Caco-2 (cell line): ENCODE data around the gene ATG16L2. TPM values are rescaled to one million over a fixed set of nuclear protein-coding genes. Genes with fewer than 3 reads are reported as not detected.
"Not testable (repeated sequence)": the region's sequence is repeated elsewhere in the genome, so short reads cannot be mapped to it uniquely, and the experiment has no call there.

Experiments used
- BruUV-seq: library from RNA; stranded (reverse); fragments of 400-500 nt; replicated peaks from 2 replicates; lab custom pipeline; 2021; lab: Mats Ljungman, UMichigan
- CTCF ChIA-PET: fragments of 300-600 bp; sonication (Branson Sonifier 250); formaldehyde crosslinking; loops from one replicate; lab custom pipeline; 2022; ENCODE audit warnings: antibody characterized with exemption; lab: Charles Lee
- POLR2A ChIA-PET: fragments of 300-600 bp; sonication (Branson Sonifier 250); formaldehyde crosslinking; loops from one replicate; lab custom pipeline; 2022; ENCODE audit warnings: antibody characterized with exemption; lab: Charles Lee
- DNase-seq, 2 experiments: peaks; one replicate each; pipeline versions ENCODE4 v3.0.0 to v3.0.0-alpha.2; 2020 to 2022
- H3K27me3 ChIP-seq: replicated peaks from 2 replicates; pipeline ENCODE4 v1.6.0; 2011; ENCODE audit warnings: low read length; ENCODE audit not compliant: control insufficient read depth, insufficient read depth
- H3K36me3 ChIP-seq: 2 replicates; pipeline ENCODE4 v1.5.1; 2011; ENCODE audit warnings: low read length; ENCODE audit not compliant: control insufficient read depth, insufficient read depth
- H3K4me1 ChIP-seq: fragments of 250-450 bp; sonication (Bioruptor Pico); 2 replicates; pipeline ENCODE4 v1.5.1; 2020; ENCODE audit warnings: mild to moderate bottlenecking
- H3K4me3 ChIP-seq: 2 replicates; pipeline ENCODE4 v1.5.1; 2011; ENCODE audit warnings: low read depth, mild to moderate bottlenecking, control low read depth, low read length
- H3K9me3 ChIP-seq: fragments of 250-450 bp; sonication (Bioruptor Pico); 2 replicates; pipeline ENCODE4 v1.5.1; 2020; ENCODE audit warnings: mild to moderate bottlenecking, moderate library complexity
- H3K27ac Mint-ChIP-seq: one replicate; pipeline ENCODE4 v1.8.0; 2022; ENCODE audit warnings: mixed read lengths; ENCODE audit not compliant: unreplicated experiment
- H3K27me3 Mint-ChIP-seq: one replicate; pipeline ENCODE4 v1.8.0; 2022; ENCODE audit warnings: mixed read lengths; ENCODE audit not compliant: insufficient read depth, unreplicated experiment
- H3K36me3 Mint-ChIP-seq: one replicate; pipeline ENCODE4 v1.8.0; 2022; ENCODE audit warnings: mild to moderate bottlenecking, mixed read lengths; ENCODE audit not compliant: insufficient read depth, unreplicated experiment
- H3K4me1 Mint-ChIP-seq: one replicate; pipeline ENCODE4 v1.8.0; 2022; ENCODE audit warnings: low read depth, mixed read lengths; ENCODE audit not compliant: unreplicated experiment
- H3K4me3 Mint-ChIP-seq: one replicate; pipeline ENCODE4 v1.8.0; 2022; ENCODE audit warnings: mild to moderate bottlenecking, moderate library complexity, mixed read lengths; ENCODE audit not compliant: unreplicated experiment
- H3K9me3 Mint-ChIP-seq: one replicate; pipeline ENCODE4 v1.8.0; 2022; ENCODE audit warnings: mixed read lengths; ENCODE audit not compliant: unreplicated experiment
- CTCF ChIP-seq, 2 experiments: fragments of 200-600 bp in 1 of 2; IDR thresholded peaks; 1 replicate in 1 of 2; 2 replicates in 1 of 2; pipeline versions ENCODE4 v1.5.1 to v1.8.0; 2011 to 2022; ENCODE audit warnings: antibody characterized with exemption in 1 of 2, control low read depth in 1 of 2, inconsistent platforms in 1 of 2, low read depth in 1 of 2, low read length in 1 of 2, mild to moderate bottlenecking in 1 of 2, moderate library complexity in 1 of 2; ENCODE audit not compliant: insufficient read depth in 1 of 2, severe bottlenecking in 1 of 2, unreplicated experiment in 1 of 2
- intact Hi-C: fragments of 100-400 bp; cut with micrococcal nuclease; formaldehyde crosslinking; loops from one replicate; pipeline ENCODE4 v1.10.0; 2022; ENCODE audit not compliant: unreplicated experiment
- total RNA-seq: library from RNA; stranded (reverse); gene quantifications from 2 replicates; pipeline ENCODE4 v1.2.3, GENCODE V29; 2022

The ATG16L2 gene
- total RNA-seq, 1 experiment from 2014 or later, result 19.3 TPM

GRCh38 chr11:72802822-72803221 is 11.4 kb upstream of the ATG16L2 start:
- Mint-ChIP-seq H3K27ac (no peak overlapping the region), H3K27me3 (no peaks in the 10 kb centered on the region), H3K4me3 (no peak overlapping the region), H3K4me1 (no peaks in the 10 kb centered on the region), H3K36me3 (no peaks in the 10 kb centered on the region), H3K9me3 (no peaks in the 10 kb centered on the region)
- TF ChIP-seq CTCF (IDR thresholded peaks at IDR 0.05; ENCODE audit: insufficient read depth in 1 of 2, low read depth in 1 of 2, low read length in 1 of 2, severe bottlenecking in 1 of 2, unreplicated experiment in 1 of 2), result no peak
- H3K9me3 ChIP-seq, result no peaks in the 10 kb centered on the region
- no peaks in the 10 kb centered on the region for H3K27me3 ChIP-seq
- no peaks in the 10 kb centered on the region for H3K36me3 ChIP-seq
- no TSS peak for BruUV-seq
- no peak for DNase-seq
- ChIA-PET CTCF (interaction anchor here (0.5 kb wide), 1 partner anchor 7 kb away, joined by 4 read pairs; no protein-coding TSS in a partner anchor), POLR2A (no interaction called here)
- H3K4me1 ChIP-seq, result 0 out of 2 replicates have a peak, but pooled peaks cover 3% of the 10 kb centered on the region
- intact Hi-C loops, result no loop called here
- H3K4me3 ChIP-seq, result no peak overlapping the region

GRCh38 chr11:72805216-72805615 is 9.0 kb upstream of the ATG16L2 start:
- Histone ChIP-seq H3K27me3 (no peaks in the 10 kb centered on the region), H3K4me3 (no peak overlapping the region), H3K4me1 (0 out of 2 replicates have a peak, but pooled peaks cover 3% of the 10 kb centered on the region), H3K9me3 (no peaks in the 10 kb centered on the region), H3K36me3 (0 out of 2 replicates have a peak, but pooled peaks cover 2% of the 10 kb centered on the region)
- H3K4me3 Mint-ChIP-seq, result no peak overlapping the region
- POLR2A ChIA-PET, result no interaction called here
- no peak for TF ChIP-seq CTCF (IDR thresholded peaks at IDR 0.05; ENCODE audit: insufficient read depth in 1 of 2, low read depth in 1 of 2, low read length in 1 of 2, severe bottlenecking in 1 of 2, unreplicated experiment in 1 of 2)
- intact Hi-C loops, result no loop called here
- no peaks in the 10 kb centered on the region for H3K27me3 Mint-ChIP-seq
- CTCF ChIA-PET, result no interaction called here
- no peak for DNase-seq
- no peaks in the 10 kb centered on the region for H3K9me3 Mint-ChIP-seq
- H3K4me1 Mint-ChIP-seq, result no peaks in the 10 kb centered on the region
- peaks cover 4% of the 10 kb centered on the region for H3K36me3 Mint-ChIP-seq
- H3K27ac Mint-ChIP-seq, result no peak overlapping the region
- BruUV-seq, result no TSS peak

DNA sequence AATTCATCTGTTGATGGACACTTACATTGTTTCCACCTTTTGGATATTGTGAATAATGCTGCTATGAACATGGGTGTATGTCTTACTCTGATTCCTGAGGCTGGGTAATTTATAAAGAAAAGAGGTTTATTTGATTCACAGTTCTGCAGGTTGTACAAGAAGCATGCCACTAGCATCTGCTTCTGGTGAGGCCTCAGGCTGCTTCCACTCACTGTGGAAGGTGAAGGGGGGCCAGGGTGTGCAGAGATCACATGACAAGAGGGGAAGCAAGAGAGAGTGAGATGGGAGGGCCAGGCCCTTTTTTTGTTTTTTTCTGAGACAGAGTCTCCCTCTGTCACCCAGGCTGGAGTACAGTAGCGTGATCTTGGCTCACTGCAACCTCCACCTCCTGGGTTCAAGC is 7.8 kb upstream of the ATG16L2 start:
- peaks cover 11% of the 10 kb centered on the region for H3K36me3 Mint-ChIP-seq
- H3K27me3 ChIP-seq, H3K27me3 Mint-ChIP-seq, DNase-seq, BruUV-seq, H3K4me1 Mint-ChIP-seq, CTCF ChIA-PET, H3K27ac Mint-ChIP-seq, H3K9me3 Mint-ChIP-seq, H3K36me3 ChIP-seq, POLR2A ChIA-PET, H3K9me3 ChIP-seq, H3K4me3 Mint-ChIP-seq, H3K4me1 ChIP-seq, H3K4me3 ChIP-seq, intact Hi-C loops: not testable (repeated sequence)
